Measurements from ENCODE around the gene STAP1.
"Not testable (repeated sequence)": the region's sequence is repeated elsewhere in the genome, so short reads cannot be mapped to it uniquely, and the experiment has no call there.

STAP1 gene

DNA sequence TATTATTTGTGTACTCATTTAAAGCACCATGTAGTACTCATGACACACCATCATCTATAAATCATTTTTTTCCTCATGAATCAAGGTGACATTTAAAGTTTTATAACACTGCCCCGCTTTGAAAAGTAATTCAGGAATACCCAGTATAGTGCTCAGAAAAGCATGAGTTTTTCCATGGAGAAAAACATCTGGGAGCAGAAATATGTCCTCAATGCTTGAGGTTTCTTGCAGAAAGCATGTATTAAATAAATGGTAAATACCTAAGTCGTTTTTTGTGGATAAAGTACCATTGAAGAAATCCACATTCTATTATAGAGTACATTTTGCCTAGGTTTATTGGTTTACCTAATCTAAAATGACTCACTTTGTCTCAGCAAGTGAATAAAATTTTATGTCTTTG lies 76.2 kb downstream of the STAP1 start:
- DNase-seq = no peak

DNA sequence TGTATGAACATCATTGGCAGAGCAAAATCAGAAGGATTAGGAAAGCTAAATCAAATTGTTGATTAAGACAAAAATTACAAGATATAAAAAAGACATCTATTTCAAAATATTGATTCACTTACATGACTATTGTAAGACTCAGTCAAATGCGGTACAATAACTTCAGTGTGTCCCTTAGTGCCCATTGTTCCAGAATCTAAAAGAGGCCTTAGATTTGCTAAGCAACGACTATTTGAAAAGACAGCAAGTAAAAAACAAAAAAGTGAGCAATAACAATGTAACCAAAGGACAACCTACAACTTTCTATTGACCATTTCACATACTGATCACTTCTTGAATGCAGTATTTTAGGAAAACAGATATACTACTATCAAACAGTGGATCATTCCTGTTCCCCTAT lies 76.8 kb downstream of the STAP1 start:
- DNase-seq = no peak

DNA sequence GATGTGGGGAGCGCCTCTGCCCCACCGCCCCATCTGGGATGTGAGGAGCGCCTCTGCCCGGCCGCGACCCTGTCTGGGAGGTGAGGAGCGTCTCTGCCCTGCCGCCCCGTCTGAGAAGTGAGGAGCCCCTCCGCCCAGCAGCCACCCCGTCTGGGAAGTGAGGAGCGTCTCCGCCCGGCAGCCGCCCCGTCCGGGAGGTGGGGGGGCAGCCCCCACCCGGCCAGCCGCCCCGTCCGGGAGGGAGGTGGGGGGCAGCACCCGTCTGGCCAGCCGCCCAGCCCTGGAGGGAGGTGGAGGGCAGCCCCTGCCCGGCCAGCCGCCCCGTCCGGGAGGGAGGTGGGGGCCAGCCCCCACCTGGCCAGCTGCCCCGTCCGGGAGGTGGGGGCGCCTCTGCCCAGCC lies 78.5 kb downstream of the STAP1 start:
- not testable (repeated sequence) for DNase-seq

DNA sequence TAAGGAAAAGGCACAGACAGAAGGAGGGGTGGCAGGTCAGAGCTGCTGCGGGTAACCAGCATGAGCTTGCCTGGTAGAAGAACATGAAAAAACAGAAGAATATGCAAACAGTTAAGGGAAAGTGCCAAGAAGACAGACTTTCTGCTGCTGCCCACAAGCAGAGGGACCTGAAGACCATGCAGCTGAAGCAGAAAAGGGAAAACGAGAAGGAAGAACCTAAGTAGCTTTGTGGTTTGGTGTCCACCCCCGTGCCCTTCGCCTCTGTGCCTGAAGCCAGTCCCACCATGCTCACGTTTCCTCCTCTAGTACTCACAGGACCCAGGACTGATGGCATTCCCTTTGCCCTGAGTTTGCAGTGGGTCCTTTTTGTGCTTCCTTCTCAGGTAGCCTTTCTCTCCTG lies 79.6 kb downstream of the STAP1 start:
- DNase-seq = no peak

DNA sequence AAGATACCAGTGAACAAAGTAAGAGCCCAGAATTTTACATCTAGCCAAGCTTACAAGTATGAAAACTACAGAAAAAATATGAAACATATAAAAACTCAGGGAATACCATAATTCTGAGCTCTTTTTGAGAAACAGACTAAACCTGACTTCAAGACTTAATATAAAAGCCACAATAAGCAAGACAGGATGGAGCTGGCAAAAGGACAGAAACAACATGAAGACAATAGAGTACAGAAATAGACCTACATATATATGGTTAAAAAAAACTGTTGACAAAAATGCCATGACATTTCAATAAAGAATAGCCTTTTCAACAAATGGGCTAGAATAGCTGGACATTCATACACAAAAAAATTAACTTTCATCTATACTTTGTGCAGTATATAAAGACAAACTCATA lies 93.0 kb downstream of the STAP1 start:
- no peak for DNase-seq

Measured in activated CD4-positive, alpha-beta T cell treated with anti-CD3 and anti-CD28 coated beads, Interleukin-10, Interleukin-2, amounts not matched to agents 100 ng/mL and 50 ng/mL, durations not matched to agents 16 hours and 8 hours (primary cell).